Measurements from ENCODE around the gene DHX8. TPM values are rescaled to one million over a fixed set of nuclear protein-coding genes. Genes with fewer than 3 reads are reported as not detected.

Gene DHX8
- total and polyA plus RNA-seq, 2 donors (not counting 3 experiments of a cell fraction or from before 2014, with no cell fraction given): 34.9 to 65.6 TPM

DNA sequence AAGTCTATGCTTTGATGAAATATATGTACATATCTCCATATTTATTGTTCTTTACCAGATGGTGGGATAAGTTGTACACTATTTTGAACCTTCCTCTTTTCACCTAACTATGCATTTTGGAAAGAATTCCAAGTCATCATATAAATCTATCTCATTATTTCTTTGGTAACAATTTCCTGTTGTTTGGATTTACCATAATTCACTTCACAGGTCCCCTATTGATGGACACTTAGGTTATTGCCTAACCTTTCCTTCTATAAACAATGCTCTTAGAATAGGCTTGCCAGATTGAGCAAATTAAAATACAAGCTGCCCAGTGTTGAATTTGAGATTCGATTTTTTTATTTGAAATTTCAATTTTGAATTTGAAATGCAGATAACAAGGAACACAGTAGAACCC is 28.9 kb upstream of the DHX8 start:
- Histone ChIP-seq H3K27ac (ENCODE audit: insufficient read depth, low read depth, low read length) (no peak overlapping the region), H3K4me2 (ENCODE audit: insufficient read depth, low read length) (no peak overlapping the region), H3K4me1 (ENCODE audit: control insufficient read depth, extremely low read depth, insufficient read depth, low read length) (peaks cover 5% of the 10 kb centered on the region), H3K4me3 (replicated peaks in 1 of 3; ENCODE audit: insufficient read depth in 1 of 3, low read depth in 1 of 3, low read length in 3 of 3) (no peak overlapping the region), H3K36me3 (ENCODE audit: control insufficient read depth in 2 of 2, extremely low read depth in 1 of 2, insufficient read depth in 2 of 2, low read length in 2 of 2) (no peaks in the 10 kb centered on the region), H2AFZ (ENCODE audit: low read depth, low read length) (no peak overlapping the region), H3K9ac (replicated peaks; ENCODE audit: extremely low read depth, insufficient read depth, low read length) (no peak overlapping the region), H3K9me3 (replicated peaks; ENCODE audit: control insufficient read depth, insufficient read depth, low read length) (no peaks in the 10 kb centered on the region), H3K79me2 (ENCODE audit: control insufficient read depth, insufficient read depth, low read length) (no peaks in the 10 kb centered on the region), H3K27me3 (ENCODE audit: control insufficient read depth in 2 of 2, insufficient read depth in 2 of 2, low read length in 2 of 2) (peaks cover 0 to 2% of the 10 kb centered on the region in 2 experiments), H4K20me1 (replicated peaks; ENCODE audit: control insufficient read depth, extremely low read depth, insufficient read depth, low read length) (no peaks in the 10 kb centered on the region), H3K9me1 (replicated peaks; ENCODE audit: control insufficient read depth, extremely low read depth, insufficient read depth, low read length) (no peaks in the 10 kb centered on the region)
- DNase-seq (ENCODE audit: low read depth, low spot score): no peak
- dilution Hi-C loops (cut with MboI; ENCODE audit: extremely low pct_ligation_motif_present, low sequenced_read_pairs) (no loop called here), intact Hi-C loops (cut with micrococcal nuclease) (no loop called here)
- no peak for TF ChIP-seq GATA2 (IDR thresholded peaks at IDR 0.05; ENCODE audit: insufficient read depth, insufficient read length, low read depth, low read length)
- no peak for TF ChIP-seq FOS (IDR thresholded peaks at IDR 0.05; ENCODE audit: borderline replicate concordance, insufficient read depth, low read length)
- TF ChIP-seq, protein P1, sequence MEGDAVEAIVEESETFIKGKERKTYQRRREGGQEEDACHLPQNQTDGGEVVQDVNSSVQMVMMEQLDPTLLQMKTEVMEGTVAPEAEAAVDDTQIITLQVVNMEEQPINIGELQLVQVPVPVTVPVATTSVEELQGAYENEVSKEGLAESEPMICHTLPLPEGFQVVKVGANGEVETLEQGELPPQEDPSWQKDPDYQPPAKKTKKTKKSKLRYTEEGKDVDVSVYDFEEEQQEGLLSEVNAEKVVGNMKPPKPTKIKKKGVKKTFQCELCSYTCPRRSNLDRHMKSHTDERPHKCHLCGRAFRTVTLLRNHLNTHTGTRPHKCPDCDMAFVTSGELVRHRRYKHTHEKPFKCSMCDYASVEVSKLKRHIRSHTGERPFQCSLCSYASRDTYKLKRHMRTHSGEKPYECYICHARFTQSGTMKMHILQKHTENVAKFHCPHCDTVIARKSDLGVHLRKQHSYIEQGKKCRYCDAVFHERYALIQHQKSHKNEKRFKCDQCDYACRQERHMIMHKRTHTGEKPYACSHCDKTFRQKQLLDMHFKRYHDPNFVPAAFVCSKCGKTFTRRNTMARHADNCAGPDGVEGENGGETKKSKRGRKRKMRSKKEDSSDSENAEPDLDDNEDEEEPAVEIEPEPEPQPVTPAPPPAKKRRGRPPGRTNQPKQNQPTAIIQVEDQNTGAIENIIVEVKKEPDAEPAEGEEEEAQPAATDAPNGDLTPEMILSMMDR (IDR thresholded peaks at IDR 0.05; ENCODE audit: extremely low read depth in 1 of 2, insufficient read depth in 1 of 2, low read depth in 1 of 2, low read length in 2 of 2): no peak
- no peak for TF ChIP-seq EZH2 (IDR thresholded peaks at IDR 0.05; ENCODE audit: borderline replicate concordance, low read depth, low read length, severe bottlenecking)
- no peak for TF ChIP-seq POLR2AphosphoS5 (IDR thresholded peaks at IDR 0.05; ENCODE audit: insufficient read depth, low read depth, low read length)
- TF ChIP-seq MYC (IDR thresholded peaks at IDR 0.05; ENCODE audit: low read depth, low read length): no peak
- TF ChIP-seq POLR2A (IDR thresholded peaks at IDR 0.05; ENCODE audit: low read depth, low read length): no peak
- no peak for TF ChIP-seq JUN (IDR thresholded peaks at IDR 0.05; ENCODE audit: borderline replicate concordance, insufficient read depth, insufficient read length, low read depth)
- TF ChIP-seq, protein P2, sequence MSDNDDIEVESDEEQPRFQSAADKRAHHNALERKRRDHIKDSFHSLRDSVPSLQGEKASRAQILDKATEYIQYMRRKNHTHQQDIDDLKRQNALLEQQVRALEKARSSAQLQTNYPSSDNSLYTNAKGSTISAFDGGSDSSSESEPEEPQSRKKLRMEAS (IDR thresholded peaks at IDR 0.05; ENCODE audit: insufficient read depth, insufficient read length): no peak
- FAIRE-seq: no peak
- POLR2A ChIA-PET: no interaction called here
- BruUV-seq (replicated peaks): no TSS peak
- CTCF ChIA-PET: no interaction called here
